Measurements from ENCODE around the gene IPCEF1. TPM values are rescaled to one million over a fixed set of nuclear protein-coding genes. Genes with fewer than 3 reads are reported as not detected.

The IPCEF1 gene
- total RNA-seq, 5 donors from 2014 or later (not counting 1 experiment from before 2014, with no cell fraction given): 57.6 to 132 (median 69.4) TPM

GRCh38 chr6:154169193-154169847 is 187.3 kb downstream of the IPCEF1 start:
- ChIA-PET POLR2A (interaction anchor here in 1 of 2 donors (0.6 kb wide), 1 partner anchor 42 kb away, joined by 3 read pairs; no protein-coding TSS in a partner anchor), CTCF (interaction anchor here (1.4 to 2.0 kb wide), 2 partner anchors 107 to 108 kb away, joined by 4 read pairs; no protein-coding TSS in a partner anchor)
- H3K27ac ChIP-seq (ENCODE audit: low read length): peak overlapping the region; percentile 28
- DNase-seq: no peak
- 35% methylated on average over 2 of the region's 5 CpGs for WGBS (ENCODE audit: insufficient coverage)
- peaks cover 75% of the 10 kb centered on the region for H3K36me3 Mint-ChIP-seq
- H3K4me3 Mint-ChIP-seq: no peak overlapping the region
- H3K4me1 ChIP-seq (ENCODE audit: control insufficient read depth in 1 of 2, extremely low read depth in 1 of 2, insufficient read depth in 2 of 2, low read length in 2 of 2): peaks cover 0 to 30% of the 10 kb centered on the region in 2 experiments
- peaks cover 0 to 9% (median 2%) of the 10 kb centered on the region in 3 donors for H3K9me3 Mint-ChIP-seq
- H3K4me1 Mint-ChIP-seq: peaks cover 82 to 88% (median 84%) of the 10 kb centered on the region in 3 donors
- no peaks in the 10 kb centered on the region for H3K27me3 Mint-ChIP-seq
- ATAC-seq (replicated peaks in 1 of 4): peak in 1 of 4 experiments; percentile 30
- H3K36me3 ChIP-seq (ENCODE audit: control insufficient read depth in 2 of 2, extremely low read depth in 1 of 2, insufficient read depth in 1 of 2, low read length in 1 of 2): peaks cover 0 to 40% of the 10 kb centered on the region in 2 donors
- no peak overlapping the region for H3K4me3 ChIP-seq (ENCODE audit: control insufficient read depth in 1 of 2, extremely low read depth in 1 of 2, low read length in 1 of 2)
- peak overlapping the region; percentile 83 to 87 for H3K27ac Mint-ChIP-seq
- H3K27me3 ChIP-seq (replicated peaks in 1 of 2; ENCODE audit: control insufficient read depth in 2 of 2, extremely low read depth in 1 of 2, insufficient read depth in 2 of 2, low read length in 1 of 2): no peaks in the 10 kb centered on the region
- H3K9me3 ChIP-seq: no peaks in the 10 kb centered on the region

GRCh38 chr6:154167126-154167525 is 189.5 kb downstream of the IPCEF1 start:
- ATAC-seq (replicated peaks in 1 of 4) (no peak), DNase-seq (no peak)
- no peak overlapping the region for H3K4me3 ChIP-seq (ENCODE audit: control insufficient read depth in 1 of 2, extremely low read depth in 1 of 2, low read length in 1 of 2)
- Mint-ChIP-seq H3K27me3 (no peaks in the 10 kb centered on the region), H3K27ac (peak overlapping the region; percentile 78 to 79), H3K36me3 (peaks cover 56% of the 10 kb centered on the region), H3K4me3 (no peak overlapping the region), H3K9me3 (no peaks in the 10 kb centered on the region), H3K4me1 (peaks cover 64 to 68% (median 66%) of the 10 kb centered on the region in 3 donors)
- H3K27ac ChIP-seq (ENCODE audit: low read length): no peak overlapping the region
- H3K9me3 ChIP-seq: no peaks in the 10 kb centered on the region
- peaks cover 0 to 28% of the 10 kb centered on the region in 2 experiments for H3K4me1 ChIP-seq (ENCODE audit: control insufficient read depth in 1 of 2, extremely low read depth in 1 of 2, insufficient read depth in 2 of 2, low read length in 2 of 2)
- H3K27me3 ChIP-seq (replicated peaks in 1 of 2; ENCODE audit: control insufficient read depth in 2 of 2, extremely low read depth in 1 of 2, insufficient read depth in 2 of 2, low read length in 1 of 2): no peaks in the 10 kb centered on the region
- POLR2A ChIA-PET: no interaction called here
- CTCF ChIA-PET: no interaction called here
- WGBS (ENCODE audit: insufficient coverage): 57% methylated on average over 1 of the region's 2 CpGs
- peaks cover 0 to 52% of the 10 kb centered on the region in 2 donors for H3K36me3 ChIP-seq (ENCODE audit: control insufficient read depth in 2 of 2, extremely low read depth in 1 of 2, insufficient read depth in 1 of 2, low read length in 1 of 2)

GRCh38 chr6:154166140-154166539 is 190.5 kb downstream of the IPCEF1 start:
- ATAC-seq (replicated peaks in 1 of 4) (no peak), DNase-seq (no peak)
- WGBS (ENCODE audit: insufficient coverage): 96% methylated on average over 5 of the region's 9 CpGs
- H3K9me3 ChIP-seq: no peaks in the 10 kb centered on the region
- peak overlapping the region; percentile 76 to 81 for H3K27ac Mint-ChIP-seq
- peaks cover 56 to 59% (median 58%) of the 10 kb centered on the region in 3 donors for H3K4me1 Mint-ChIP-seq
- POLR2A ChIA-PET: no interaction called here
- peaks cover 46% of the 10 kb centered on the region for H3K36me3 Mint-ChIP-seq
- peaks cover 0 to 31% of the 10 kb centered on the region in 2 experiments for H3K4me1 ChIP-seq (ENCODE audit: control insufficient read depth in 1 of 2, extremely low read depth in 1 of 2, insufficient read depth in 2 of 2, low read length in 2 of 2)
- H3K36me3 ChIP-seq (ENCODE audit: control insufficient read depth in 2 of 2, extremely low read depth in 1 of 2, insufficient read depth in 1 of 2, low read length in 1 of 2): peaks cover 0 to 54% of the 10 kb centered on the region in 2 donors
- no peak overlapping the region for H3K4me3 Mint-ChIP-seq
- no peaks in the 10 kb centered on the region for H3K27me3 ChIP-seq (replicated peaks in 1 of 2; ENCODE audit: control insufficient read depth in 2 of 2, extremely low read depth in 1 of 2, insufficient read depth in 2 of 2, low read length in 1 of 2)
- no peaks in the 10 kb centered on the region for H3K27me3 Mint-ChIP-seq
- CTCF ChIA-PET: interaction anchor here (0.5 to 1.0 kb wide), 3 partner anchors 9 to 108 kb away, joined by 3 to 4 read pairs (median 3); no protein-coding TSS in a partner anchor
- H3K9me3 Mint-ChIP-seq: no peaks in the 10 kb centered on the region
- no peak overlapping the region for H3K27ac ChIP-seq (ENCODE audit: low read length)
- H3K4me3 ChIP-seq (ENCODE audit: control insufficient read depth in 1 of 2, extremely low read depth in 1 of 2, low read length in 1 of 2): no peak overlapping the region

GRCh38 chr6:154165478-154165877 is 191.1 kb downstream of the IPCEF1 start:
- H3K4me1 Mint-ChIP-seq: peaks cover 50 to 57% (median 56%) of the 10 kb centered on the region in 3 donors
- H3K27me3 ChIP-seq (replicated peaks in 1 of 2; ENCODE audit: control insufficient read depth in 2 of 2, extremely low read depth in 1 of 2, insufficient read depth in 2 of 2, low read length in 1 of 2): no peaks in the 10 kb centered on the region
- H3K4me3 Mint-ChIP-seq: peak overlapping the region in 1 of 3 donors; percentile 38
- peak overlapping the region; percentile 76 to 81 for H3K27ac Mint-ChIP-seq
- ATAC-seq (replicated peaks in 1 of 4) (peak in 2 of 4 experiments; percentile 22 to 28), DNase-seq (no peak)
- no peaks in the 10 kb centered on the region for H3K9me3 Mint-ChIP-seq
- H3K36me3 ChIP-seq (ENCODE audit: control insufficient read depth in 2 of 2, extremely low read depth in 1 of 2, insufficient read depth in 1 of 2, low read length in 1 of 2): peaks cover 0 to 54% of the 10 kb centered on the region in 2 donors
- WGBS (ENCODE audit: insufficient coverage): 100% methylated on average over 1 of the region's 2 CpGs
- H3K36me3 Mint-ChIP-seq: peaks cover 45% of the 10 kb centered on the region
- no peaks in the 10 kb centered on the region for H3K27me3 Mint-ChIP-seq
- H3K27ac ChIP-seq (ENCODE audit: low read length): no peak overlapping the region
- ChIA-PET CTCF (interaction anchor here (0.9 to 1.3 kb wide), 2 partner anchors 8 to 111 kb away, joined by 3 to 4 read pairs; no protein-coding TSS in a partner anchor), POLR2A (no interaction called here)
- H3K4me3 ChIP-seq (ENCODE audit: control insufficient read depth in 1 of 2, extremely low read depth in 1 of 2, low read length in 1 of 2): no peak overlapping the region
- H3K9me3 ChIP-seq: no peaks in the 10 kb centered on the region
- peaks cover 0 to 34% of the 10 kb centered on the region in 2 experiments for H3K4me1 ChIP-seq (ENCODE audit: control insufficient read depth in 1 of 2, extremely low read depth in 1 of 2, insufficient read depth in 2 of 2, low read length in 2 of 2)

- Histone ChIP-seq H3K4me1 (ENCODE audit: control insufficient read depth in 1 of 2, extremely low read depth in 1 of 2, insufficient read depth in 2 of 2, low read length in 2 of 2) (peaks cover 0 to 29% of the 10 kb centered on the region in 2 experiments), H3K36me3 (ENCODE audit: control insufficient read depth in 2 of 2, extremely low read depth in 1 of 2, insufficient read depth in 1 of 2, low read length in 1 of 2) (peaks cover 0 to 58% of the 10 kb centered on the region in 2 donors), H3K27ac (ENCODE audit: low read length) (no peak overlapping the region), H3K4me3 (ENCODE audit: control insufficient read depth in 1 of 2, extremely low read depth in 1 of 2, low read length in 1 of 2) (no peak overlapping the region), H3K9me3 (no peaks in the 10 kb centered on the region), H3K27me3 (replicated peaks in 1 of 2; ENCODE audit: control insufficient read depth in 2 of 2, extremely low read depth in 1 of 2, insufficient read depth in 2 of 2, low read length in 1 of 2) (no peaks in the 10 kb centered on the region)
- DNase-seq: peak in 5 of 35 experiments; percentile 6 to 36 (median 28)
- Mint-ChIP-seq H3K9me3 (no peaks in the 10 kb centered on the region), H3K4me1 (peaks cover 43 to 51% (median 51%) of the 10 kb centered on the region in 3 donors), H3K36me3 (peaks cover 45% of the 10 kb centered on the region), H3K4me3 (peak overlapping the region in 1 of 3 donors; percentile 43), H3K27ac (peak overlapping the region; percentile 85 to 86), H3K27me3 (no peaks in the 10 kb centered on the region)
- CTCF ChIA-PET: interaction anchor here (0.6 to 2.3 kb wide), 3 partner anchors 53 to 113 kb away, joined by 3 to 13 read pairs (median 4); no protein-coding TSS in a partner anchor
- peak in 3 of 4 experiments; percentile 50 to 72 (median 51) for ATAC-seq (replicated peaks in 1 of 4)
- 88% methylated on average over 2 of the region's 5 CpGs for WGBS (ENCODE audit: insufficient coverage)
- POLR2A ChIA-PET: interaction anchor here in 1 of 2 donors (0.5 kb wide), 1 partner anchor 10 kb away, joined by 4 read pairs; no protein-coding TSS in a partner anchor
These were observed 192.2 kb downstream of the IPCEF1 start for GRCh38 chr6:154164397-154164796.

- peaks cover 36% of the 10 kb centered on the region for H3K36me3 Mint-ChIP-seq
- H3K27me3 ChIP-seq (replicated peaks in 1 of 2; ENCODE audit: control insufficient read depth in 2 of 2, extremely low read depth in 1 of 2, insufficient read depth in 2 of 2, low read length in 1 of 2): no peaks in the 10 kb centered on the region
- peaks cover 54 to 58% (median 54%) of the 10 kb centered on the region in 3 donors for H3K4me1 Mint-ChIP-seq
- H3K4me3 ChIP-seq (ENCODE audit: control insufficient read depth in 1 of 2, extremely low read depth in 1 of 2, low read length in 1 of 2): no peak overlapping the region
- H3K27ac Mint-ChIP-seq: no peak overlapping the region
- H3K4me3 Mint-ChIP-seq: no peak overlapping the region
- WGBS (ENCODE audit: insufficient coverage): 46% methylated on average over 3 of the region's 3 CpGs
- no peaks in the 10 kb centered on the region for H3K9me3 ChIP-seq
- no peaks in the 10 kb centered on the region for H3K27me3 Mint-ChIP-seq
- H3K4me1 ChIP-seq (ENCODE audit: control insufficient read depth in 1 of 2, extremely low read depth in 1 of 2, insufficient read depth in 2 of 2, low read length in 2 of 2): peaks cover 3 to 37% of the 10 kb centered on the region in 2 experiments
- ChIA-PET POLR2A (no interaction called here), CTCF (interaction anchor here in 1 of 2 donors (5.6 kb wide), 1 partner anchor 116 kb away, joined by 66 read pairs; no protein-coding TSS in a partner anchor)
- ATAC-seq (replicated peaks in 1 of 4): no peak
- no peak for DNase-seq
- peak overlapping the region; percentile 9 for H3K27ac ChIP-seq (ENCODE audit: low read length)
- H3K36me3 ChIP-seq (ENCODE audit: control insufficient read depth in 2 of 2, extremely low read depth in 1 of 2, insufficient read depth in 1 of 2, low read length in 1 of 2): peaks cover 0 to 49% of the 10 kb centered on the region in 2 donors
- no peaks in the 10 kb centered on the region for H3K9me3 Mint-ChIP-seq
These were observed 194.9 kb downstream of the IPCEF1 start for GRCh38 chr6:154161689-154162088.
